HG03521 (cell line): ENCODE results near the gene KIAA0753.
"Not testable (repeated sequence)": the region's sequence is repeated elsewhere in the genome, so short reads cannot be mapped to it uniquely, and the experiment has no call there.

Experiments
- ATAC-seq: cut with Tn5 transposase; IDR thresholded peaks from one replicate; pipeline ENCODE4 v1.9.1; 2021; ENCODE audit warnings: mild to moderate bottlenecking, moderate library complexity; ENCODE audit not compliant: unreplicated experiment

KIAA0753 gene

GRCh38 chr17:6669479-6670212 lies 29.1 kb upstream of the KIAA0753 start:
- ATAC-seq = no peak

- no peak for ATAC-seq
Measured at GRCh38 chr17:6668727-6669425, 28.4 kb upstream of the KIAA0753 start.

- ATAC-seq = no peak
Measured at GRCh38 chr17:6668219-6668618, 27.7 kb upstream of the KIAA0753 start.

- no peak for ATAC-seq
Measured at GRCh38 chr17:6667516-6667915, 27.0 kb upstream of the KIAA0753 start.

- no peak for ATAC-seq
Measured at GRCh38 chr17:6666557-6666956, 26.0 kb upstream of the KIAA0753 start.

GRCh38 chr17:6666077-6666521 lies 25.6 kb upstream of the KIAA0753 start:
- no peak for ATAC-seq

GRCh38 chr17:6663200-6663599 lies 22.7 kb upstream of the KIAA0753 start:
- not testable (repeated sequence) for ATAC-seq

- no peak for ATAC-seq
Measured at GRCh38 chr17:6661464-6661848, 20.9 kb upstream of the KIAA0753 start.

- ATAC-seq = peak; percentile 61
Measured at GRCh38 chr17:6660805-6661463, 20.4 kb upstream of the KIAA0753 start.

- ATAC-seq = no peak
Measured at GRCh38 chr17:6660101-6660500, 19.6 kb upstream of the KIAA0753 start.

GRCh38 chr17:6658411-6658810 lies 17.9 kb upstream of the KIAA0753 start:
- ATAC-seq = not testable (repeated sequence)

- ATAC-seq = no peak
Measured at GRCh38 chr17:6657633-6658287, 17.2 kb upstream of the KIAA0753 start.

GRCh38 chr17:6656797-6657632 lies 16.5 kb upstream of the KIAA0753 start:
- not testable (repeated sequence) for ATAC-seq

GRCh38 chr17:6655732-6656361 lies 15.3 kb upstream of the KIAA0753 start:
- not testable (repeated sequence) for ATAC-seq

GRCh38 chr17:6654841-6655731 lies 14.6 kb upstream of the KIAA0753 start:
- ATAC-seq = no peak

GRCh38 chr17:6651919-6652452 lies 11.5 kb upstream of the KIAA0753 start:
- no peak for ATAC-seq

GRCh38 chr17:6651354-6651918 lies 10.9 kb upstream of the KIAA0753 start, which contains the start of the genes C17orf100 and MED31:
Gene C17orf100, plus strand, starts transcription at chr17:6651762. Its CDS starts 152 bp downstream, at chr17:6651914.
Gene MED31, minus strand, starts transcription at chr17:6651605. Its CDS starts 77 bp downstream, at chr17:6651528.
- ATAC-seq = peak; percentile 94

- ATAC-seq = no peak
Measured at GRCh38 chr17:6648181-6648580, 7.7 kb upstream of the KIAA0753 start.
